Urothelium cell line (cell line): ENCODE results near the gene MAPT.

Experiments used
- DNase-seq: peaks from one replicate; pipeline ENCODE4 v3.0.0; 2011; ENCODE audit warnings: low spot score, mixed read lengths
- FAIRE-seq: peaks from 2 replicates; lab custom pipeline; 2011; peaks lifted over from hg19 to GRCh38; lab: Jason Lieb, UNC

MAPT gene

DNA sequence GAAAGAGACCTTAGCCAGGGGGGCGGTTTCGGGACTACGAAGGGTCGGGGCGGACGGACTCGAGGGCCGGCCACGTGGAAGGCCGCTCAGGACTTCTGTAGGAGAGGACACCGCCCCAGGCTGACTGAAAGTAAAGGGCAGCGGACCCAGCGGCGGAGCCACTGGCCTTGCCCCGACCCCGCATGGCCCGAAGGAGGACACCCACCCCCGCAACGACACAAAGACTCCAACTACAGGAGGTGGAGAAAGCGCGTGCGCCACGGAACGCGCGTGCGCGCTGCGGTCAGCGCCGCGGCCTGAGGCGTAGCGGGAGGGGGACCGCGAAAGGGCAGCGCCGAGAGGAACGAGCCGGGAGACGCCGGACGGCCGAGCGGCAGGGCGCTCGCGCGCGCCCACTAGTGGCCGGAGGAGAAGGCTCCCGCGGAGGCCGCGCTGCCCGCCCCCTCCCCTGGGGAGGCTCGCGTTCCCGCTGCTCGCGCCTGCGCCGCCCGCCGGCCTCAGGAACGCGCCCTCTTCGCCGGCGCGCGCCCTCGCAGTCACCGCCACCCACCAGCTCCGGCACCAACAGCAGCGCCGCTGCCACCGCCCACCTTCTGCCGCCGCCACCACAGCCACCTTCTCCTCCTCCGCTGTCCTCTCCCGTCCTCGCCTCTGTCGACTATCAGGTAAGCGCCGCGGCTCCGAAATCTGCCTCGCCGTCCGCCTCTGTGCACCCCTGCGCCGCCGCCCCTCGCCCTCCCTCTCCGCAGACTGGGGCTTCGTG, at the start of gene MAPT:
TSS of gene MAPT (plus strand) at position 533 of the 763 bp plus-strand sequence. CDS start 67,784 bp downstream, outside the sequence.
- peak; percentile 99 for FAIRE-seq
- peak; percentile 99 for DNase-seq

DNA sequence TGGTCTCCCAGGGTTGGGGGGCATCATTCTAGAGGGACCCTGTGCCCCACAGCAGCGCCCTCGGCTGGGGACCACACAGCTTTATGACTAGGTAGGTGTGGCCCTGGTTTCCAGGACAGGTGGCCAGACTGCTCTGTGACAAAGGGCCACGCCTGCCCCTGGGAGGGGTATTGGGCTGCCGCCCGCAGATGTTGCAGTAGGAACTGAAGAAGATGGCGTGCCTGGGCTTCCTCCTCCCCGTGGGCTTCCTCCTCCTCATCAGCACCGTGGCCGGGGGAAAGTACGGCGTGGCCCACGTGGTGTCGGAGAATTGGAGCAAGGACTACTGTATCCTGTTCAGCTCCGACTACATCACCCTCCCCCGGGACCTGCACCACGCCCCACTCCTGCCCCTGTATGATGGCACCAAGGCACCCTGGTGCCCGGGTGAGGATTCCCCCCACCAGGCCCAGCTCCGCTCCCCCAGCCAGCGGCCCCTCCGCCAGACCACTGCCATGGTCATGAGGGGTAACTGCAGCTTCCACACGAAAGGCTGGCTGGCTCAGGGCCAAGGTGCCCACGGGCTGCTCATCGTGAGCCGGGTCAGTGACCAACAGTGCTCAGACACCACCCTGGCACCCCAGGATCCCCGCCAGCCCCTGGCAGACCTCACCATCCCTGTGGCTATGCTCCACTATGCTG, 49.5 kb upstream of the MAPT start, which contains the start of gene SPPL2C:
TSS of gene SPPL2C (plus strand) at position 187 of the 681 bp plus-strand sequence. CDS start at position 213, 26 bp downstream.
- FAIRE-seq, result no peak
- DNase-seq, result no peak

DNA sequence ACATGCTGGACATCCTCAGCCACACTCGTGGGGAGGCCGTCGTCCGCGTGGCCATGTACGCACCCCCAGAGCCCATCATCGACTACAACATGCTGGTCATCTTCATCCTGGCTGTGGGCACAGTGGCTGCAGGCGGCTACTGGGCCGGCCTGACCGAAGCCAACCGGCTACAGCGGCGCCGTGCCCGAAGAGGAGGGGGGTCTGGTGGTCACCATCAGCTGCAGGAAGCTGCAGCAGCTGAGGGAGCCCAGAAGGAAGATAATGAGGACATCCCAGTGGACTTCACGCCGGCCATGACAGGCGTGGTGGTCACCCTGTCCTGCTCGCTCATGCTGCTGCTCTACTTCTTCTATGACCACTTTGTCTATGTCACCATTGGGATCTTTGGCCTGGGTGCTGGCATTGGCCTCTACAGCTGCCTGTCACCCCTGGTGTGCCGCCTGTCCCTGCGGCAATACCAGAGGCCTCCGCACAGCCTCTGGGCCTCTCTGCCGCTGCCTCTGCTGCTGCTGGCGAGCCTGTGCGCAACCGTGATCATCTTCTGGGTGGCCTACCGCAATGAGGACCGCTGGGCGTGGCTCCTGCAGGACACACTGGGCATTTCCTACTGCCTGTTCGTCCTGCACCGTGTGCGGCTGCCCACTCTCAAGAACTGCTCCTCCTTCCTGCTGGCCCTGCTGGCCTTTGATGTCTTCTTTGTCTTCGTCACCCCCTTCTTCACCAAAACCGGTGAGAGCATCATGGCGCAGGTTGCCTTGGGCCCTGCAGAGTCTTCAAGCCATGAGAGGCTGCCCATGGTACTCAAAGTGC, 48.8 kb upstream of the MAPT start:
- no peak for FAIRE-seq
- no peak for DNase-seq

DNA sequence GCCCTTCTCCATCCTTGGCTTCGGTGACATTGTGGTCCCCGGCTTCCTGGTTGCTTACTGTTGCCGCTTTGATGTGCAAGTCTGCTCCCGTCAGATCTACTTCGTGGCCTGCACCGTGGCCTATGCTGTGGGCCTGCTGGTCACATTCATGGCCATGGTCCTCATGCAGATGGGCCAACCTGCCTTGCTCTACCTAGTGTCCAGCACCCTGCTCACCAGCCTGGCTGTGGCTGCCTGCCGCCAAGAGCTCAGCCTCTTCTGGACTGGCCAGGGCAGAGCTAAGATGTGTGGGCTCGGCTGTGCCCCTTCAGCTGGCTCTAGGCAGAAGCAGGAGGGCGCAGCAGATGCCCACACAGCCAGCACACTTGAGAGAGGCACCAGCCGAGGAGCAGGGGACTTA, 48.1 kb upstream of the MAPT start:
- no peak for DNase-seq
- peak; percentile 35 for FAIRE-seq

DNA sequence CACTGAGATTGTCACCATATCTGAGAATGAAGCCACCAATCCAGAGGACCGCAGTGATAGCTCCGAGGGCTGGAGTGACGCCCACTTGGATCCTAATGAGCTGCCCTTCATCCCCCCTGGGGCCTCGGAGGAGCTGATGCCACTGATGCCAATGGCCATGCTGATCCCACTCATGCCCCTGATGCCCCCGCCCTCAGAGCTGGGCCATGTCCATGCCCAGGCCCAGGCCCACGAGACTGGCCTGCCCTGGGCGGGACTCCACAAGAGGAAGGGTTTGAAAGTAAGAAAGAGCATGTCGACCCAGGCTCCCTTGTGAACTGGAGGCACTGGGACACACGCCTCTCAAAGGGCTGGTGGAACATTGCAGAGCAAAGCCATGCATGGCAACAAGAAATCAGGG, 47.7 kb upstream of the MAPT start:
- DNase-seq (no peak), FAIRE-seq (no peak)

DNA sequence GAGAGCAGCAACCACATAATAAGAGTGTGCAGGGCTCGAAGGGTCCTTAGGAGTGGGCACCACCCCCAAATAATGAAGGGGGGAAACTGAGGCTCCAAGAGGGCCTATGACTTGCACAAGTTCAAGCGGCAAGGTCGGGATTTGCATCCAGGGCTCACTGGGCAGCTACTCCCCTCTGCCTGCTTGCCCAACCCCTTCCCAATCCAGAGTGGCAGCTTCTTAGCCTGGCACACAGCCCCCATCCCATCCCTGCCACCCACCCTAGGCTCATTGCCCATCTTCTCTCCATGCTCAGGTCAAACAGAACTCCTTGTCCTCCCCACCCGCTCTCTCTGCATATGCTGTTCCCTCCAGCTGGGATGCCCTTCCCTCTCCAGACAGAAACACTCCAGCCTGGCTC, 47.3 kb upstream of the MAPT start:
- FAIRE-seq, result no peak
- DNase-seq, result no peak

DNA sequence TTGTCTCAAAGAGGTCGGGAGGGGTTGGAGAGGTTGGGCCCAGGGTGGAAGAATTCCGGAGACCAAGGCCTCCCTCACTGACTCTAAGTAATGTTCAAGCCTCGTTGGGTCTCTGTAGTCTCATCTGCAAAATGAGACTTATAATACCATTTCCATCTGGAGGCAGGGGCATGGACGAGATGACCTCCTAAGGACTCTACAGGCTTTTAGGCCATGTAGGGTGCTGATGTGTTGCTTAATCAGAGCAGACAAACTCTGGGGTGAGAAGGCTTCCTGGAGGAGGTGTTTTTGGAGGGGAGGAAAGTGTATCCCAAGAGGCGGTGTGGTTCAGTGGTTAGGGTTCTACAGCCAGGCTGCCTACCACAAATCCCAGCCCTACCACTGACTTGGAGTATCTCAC, 46.6 kb upstream of the MAPT start:
- FAIRE-seq (no peak), DNase-seq (no peak)

DNA sequence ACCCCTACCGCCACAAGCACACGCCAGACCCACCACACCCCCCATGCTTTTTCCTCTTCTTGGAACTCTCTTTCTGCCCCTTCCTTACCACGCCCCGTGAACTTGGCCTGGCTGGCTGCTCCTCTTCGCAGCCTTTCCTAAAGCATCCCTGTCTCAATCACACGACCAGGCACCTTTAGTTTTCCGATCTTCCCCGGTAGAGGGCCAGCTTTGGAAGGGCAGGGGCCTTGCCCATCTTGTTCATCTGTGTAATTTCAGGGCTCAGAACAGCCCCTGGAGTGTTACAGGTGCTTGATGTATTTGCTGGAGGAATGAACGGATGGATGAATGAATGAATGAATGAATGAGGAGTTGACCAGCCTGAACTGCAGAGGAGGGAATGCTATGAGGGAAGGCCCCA, 45.9 kb upstream of the MAPT start:
- DNase-seq (no peak), FAIRE-seq (no peak)

DNA sequence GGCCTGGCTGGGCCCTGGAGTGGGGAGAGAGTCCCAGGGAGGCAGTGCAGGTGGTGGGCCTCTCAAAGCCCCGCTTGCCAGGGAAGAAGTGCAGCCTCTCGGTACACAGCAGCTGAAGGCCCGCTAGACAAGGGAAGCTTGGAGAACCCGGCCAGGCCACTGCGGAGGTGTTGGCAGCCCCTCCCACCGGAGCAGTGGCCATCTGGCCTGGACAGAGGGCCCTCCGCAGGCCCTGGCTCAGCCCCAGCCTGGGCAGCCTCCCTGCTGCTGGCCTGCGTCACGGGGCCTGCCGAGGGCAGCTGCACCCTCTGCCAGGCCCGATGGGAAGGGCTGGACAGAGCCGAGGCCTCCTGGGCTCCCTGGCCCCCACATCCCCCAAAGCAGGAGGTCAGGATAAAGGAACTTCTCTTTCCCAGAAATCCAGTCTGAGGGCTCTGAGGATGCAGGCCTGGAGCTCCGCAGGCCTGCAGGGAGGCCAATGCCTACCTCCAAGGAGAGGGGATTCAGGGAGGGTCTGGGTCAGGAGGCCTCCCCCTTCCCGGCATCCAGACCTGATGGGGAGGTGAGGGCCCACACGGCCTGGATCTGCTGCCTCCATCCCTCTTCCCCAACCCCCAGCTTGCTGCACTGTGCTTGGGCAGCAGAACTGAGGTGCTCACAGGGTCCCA, 45.4 kb upstream of the MAPT start:
- no peak for FAIRE-seq
- DNase-seq, result no peak

DNA sequence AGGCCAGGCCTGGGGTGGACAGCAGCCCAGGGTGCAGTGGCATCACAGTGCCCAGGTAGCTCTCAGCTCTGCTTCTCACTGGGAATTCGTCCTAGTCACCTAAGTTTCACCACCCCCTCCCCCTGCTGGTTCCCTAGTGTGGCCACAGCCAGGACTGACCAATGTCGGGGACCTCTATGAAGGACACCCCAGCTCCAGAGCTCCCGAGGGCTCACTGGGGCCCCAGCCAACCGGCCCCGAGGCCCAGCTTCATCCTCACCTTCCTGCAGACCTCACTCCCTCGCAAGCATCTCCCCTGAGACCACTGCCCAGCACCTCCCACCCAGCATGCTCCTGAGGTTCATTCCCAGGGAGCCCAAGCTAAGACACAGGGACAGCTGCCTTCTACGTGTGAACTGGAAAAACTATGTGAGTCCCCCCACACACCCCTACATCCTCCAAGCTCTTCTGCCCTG, 44.8 kb upstream of the MAPT start:
- DNase-seq (no peak), FAIRE-seq (no peak)

DNA sequence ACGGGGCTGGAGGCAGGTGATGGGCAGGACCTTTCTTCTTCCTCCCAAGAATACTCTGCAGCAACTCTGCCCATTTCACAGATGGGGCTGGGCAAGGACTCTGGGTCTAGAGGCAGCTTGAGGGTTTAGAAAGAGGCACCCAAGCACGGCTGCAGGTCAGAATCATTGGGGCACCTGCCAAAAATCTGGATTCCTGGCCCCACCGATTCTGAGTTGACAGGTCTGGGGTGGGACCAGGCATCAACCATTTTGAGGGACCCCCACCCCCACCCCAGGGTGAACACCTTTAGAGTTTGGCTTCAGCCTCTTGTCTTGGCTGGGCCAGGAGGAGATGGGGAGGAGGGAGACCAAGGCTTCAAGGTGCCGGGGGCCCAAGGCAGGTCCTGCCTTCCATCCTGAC, 44.3 kb upstream of the MAPT start:
- no peak for DNase-seq
- no peak for FAIRE-seq

DNA sequence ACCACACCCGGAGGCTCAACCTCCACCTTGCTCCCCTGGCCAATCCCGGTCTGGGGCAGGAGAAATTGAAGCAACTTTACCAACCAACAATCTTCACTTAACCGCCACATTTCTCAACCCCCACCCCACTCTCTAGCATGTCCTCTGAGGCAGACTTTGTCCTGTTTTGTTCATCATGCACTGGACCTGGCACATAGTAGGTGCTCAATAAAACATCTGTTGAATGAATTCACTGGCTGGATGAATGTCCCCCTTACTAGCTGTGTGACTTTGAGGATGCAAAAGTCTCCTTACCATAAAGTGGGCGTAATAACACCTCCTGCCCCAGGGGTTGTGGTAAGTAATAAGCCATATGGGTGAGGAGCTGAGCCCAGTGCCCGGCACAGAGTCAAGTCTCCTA, 43.9 kb upstream of the MAPT start:
- DNase-seq (no peak), FAIRE-seq (no peak)

DNA sequence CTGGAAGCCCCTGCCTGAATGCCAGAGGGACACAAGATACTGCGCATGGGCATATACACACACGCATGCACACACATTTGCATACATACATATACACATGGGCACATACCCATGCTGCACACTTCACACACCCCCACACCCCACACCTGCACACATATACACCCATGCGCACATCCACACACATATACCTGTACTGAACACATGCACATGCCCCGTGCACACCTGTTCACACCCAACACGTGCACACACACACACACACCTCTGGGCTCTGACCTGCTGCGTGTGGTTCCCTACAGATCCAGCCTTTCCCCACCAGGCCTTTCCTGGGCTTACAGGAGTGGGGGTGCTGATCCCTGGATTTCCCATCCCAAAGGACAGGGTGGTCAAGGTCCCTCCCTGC, 43.3 kb upstream of the MAPT start:
- FAIRE-seq, result no peak
- DNase-seq, result no peak

DNA sequence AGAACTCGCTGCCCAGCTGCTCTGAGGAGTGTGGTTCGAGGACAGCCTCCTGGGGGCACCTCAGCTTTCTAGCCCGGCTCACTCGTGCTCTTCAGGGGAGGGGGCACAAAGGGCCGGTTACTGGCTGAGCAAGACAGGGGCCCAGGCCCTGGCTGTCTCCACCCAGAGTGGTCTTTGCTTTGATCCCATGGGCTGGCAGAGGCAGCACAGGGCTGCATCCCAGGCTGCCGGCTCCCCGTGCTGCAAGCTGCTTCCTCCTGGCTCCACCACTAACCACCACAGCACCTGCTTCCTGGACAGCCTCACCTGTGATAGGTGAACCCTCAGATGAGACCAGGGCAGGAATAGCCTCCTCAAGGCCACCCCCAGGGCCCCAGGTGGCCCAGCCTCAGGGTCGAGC, 42.9 kb upstream of the MAPT start:
- DNase-seq (no peak), FAIRE-seq (no peak)

DNA sequence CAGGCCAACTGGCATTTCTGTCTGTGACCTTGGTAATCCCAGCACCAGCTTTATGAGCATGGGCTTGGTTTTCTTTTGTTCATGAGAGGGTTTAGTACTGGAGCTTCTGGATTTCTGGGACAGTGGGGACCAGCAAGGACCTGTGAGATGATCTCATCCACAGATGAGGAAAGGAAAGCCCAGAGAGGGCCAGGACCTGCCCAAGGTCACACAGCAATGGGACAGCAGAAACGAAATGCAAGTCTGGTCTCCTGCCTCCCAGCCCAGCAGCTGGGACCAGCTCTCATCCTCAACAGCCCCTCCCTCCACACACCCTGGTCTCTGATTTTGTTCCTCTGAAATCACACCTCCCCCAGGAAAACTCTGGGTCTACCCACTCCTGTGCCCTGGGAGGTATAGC, 42.5 kb upstream of the MAPT start:
- FAIRE-seq, result no peak

DNA sequence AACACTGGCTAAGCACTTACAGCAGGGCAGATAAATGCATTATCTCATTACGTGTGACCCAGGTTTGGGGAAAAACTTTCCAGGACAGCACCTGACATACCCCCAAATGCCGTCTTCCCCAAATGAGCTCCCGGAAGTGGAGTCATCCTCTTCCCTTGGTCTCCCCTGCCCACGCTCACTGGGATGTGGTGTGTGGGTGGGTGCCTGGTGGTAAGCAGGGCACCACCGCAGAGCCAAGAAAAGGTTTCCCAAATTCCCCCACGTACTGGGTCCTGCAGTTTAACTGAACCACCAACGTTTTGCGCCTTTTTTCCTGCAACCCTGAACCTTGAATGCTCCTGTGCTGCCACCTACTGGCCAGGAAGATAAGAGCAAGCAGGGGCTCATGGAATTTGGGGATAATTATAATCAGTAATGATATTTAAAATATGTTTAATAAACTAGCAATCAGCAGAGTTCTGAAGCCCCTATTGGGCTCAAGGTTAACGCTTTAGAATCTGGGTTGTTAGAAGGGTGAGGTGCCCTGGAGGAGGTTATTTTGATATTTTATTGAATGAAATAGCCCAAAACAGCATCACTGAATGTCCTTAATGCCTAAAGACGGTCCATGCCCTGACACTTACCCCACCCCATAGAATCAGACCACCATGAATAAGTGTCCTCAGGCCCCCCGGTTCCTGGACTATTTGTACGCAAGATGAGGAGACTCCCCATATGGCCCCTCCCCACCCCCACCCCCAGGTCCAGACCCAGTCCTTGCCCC, 41.6 kb upstream of the MAPT start:
- DNase-seq (peak; percentile 72), FAIRE-seq (no peak)

More for the DNA sequence above, 42.5 kb upstream of the MAPT start:
- no peak for DNase-seq

DNA sequence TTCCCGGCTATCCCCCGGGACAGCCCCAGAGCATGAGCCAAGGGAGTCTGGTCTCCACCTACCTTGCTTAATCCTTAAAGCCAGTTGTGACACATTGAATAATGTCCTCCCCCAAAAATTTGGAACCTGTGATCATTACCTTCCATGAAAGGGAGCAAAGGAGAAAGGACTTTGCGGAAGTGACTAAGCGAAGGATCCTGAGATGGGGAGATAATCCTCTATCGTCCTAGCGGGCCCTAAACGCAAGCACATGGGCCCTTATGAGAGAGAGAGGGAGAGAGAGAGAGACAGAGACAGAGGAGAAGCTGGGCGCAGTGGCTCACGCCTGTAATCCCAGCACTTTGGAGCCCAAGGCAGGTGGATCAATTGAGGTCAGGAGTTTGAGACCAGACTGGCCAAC, 40.1 kb upstream of the MAPT start:
- no peak for DNase-seq
- no peak for FAIRE-seq

DNA sequence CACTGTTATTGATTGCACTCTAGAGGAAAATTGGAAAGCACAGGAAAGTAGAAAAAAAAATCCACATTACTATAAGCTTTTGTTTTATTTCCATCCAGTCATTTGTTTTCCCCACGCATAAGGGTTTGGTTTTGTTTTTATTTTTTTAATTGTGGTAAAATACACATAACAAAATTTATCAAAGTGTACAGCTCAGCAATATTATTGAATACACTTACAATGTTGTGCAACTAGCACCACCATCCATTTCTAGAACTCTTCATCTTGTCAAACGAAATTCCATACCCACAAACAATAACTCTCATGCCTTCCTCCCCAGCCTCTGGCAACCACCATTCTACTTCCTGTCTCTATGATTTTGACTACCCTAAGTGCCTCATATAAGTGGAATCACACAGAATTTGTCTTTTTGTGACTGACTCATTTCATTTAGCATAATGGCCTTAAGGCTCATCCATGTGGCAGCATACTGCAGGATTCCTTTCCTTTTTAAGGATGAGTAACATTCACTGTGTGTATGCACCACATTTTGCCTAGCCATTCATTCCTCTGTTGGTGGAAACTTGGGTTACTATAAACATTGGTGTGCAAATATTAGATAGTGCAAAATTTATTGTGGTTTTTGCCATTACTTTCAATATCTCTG, 38.5 kb upstream of the MAPT start:
- no peak for DNase-seq
- FAIRE-seq, result no peak

DNA sequence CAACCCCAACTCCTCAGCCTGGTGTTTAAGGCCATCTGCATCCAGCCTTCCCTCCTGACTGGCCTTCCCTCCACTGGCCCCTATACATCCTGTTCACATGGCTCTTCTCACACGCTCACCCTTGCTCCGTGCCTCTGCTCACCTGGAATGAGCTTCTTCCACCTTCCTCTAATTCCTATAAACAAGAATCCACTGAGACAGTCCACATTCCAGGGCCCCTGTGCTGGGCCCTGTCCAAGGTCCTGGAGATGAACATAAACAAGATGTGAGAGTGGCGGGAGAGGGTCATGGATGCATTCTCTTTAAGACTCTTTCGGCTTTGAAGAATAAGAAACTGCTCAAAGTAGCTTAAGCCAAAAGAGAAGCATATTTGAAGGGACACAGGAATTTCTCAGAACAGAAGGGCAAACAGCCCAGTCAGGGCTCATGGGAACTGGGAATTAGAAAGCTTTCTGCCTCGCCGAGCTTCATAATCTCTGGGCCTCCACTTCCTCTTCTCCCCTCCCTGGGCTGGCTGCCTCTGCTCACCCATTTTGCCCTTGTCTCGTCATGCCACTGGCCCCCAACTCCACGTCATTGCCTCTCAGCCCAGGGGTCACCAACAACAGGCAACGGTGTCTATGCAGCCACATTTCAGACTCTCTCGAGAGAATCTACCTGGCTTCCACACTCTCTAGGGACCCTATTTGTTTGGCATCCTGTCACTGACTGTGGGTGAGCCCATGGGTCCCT, 36.2 kb upstream of the MAPT start:
- FAIRE-seq (no peak), DNase-seq (peak; percentile 59)
